NOMO-1 treated with DMSO at 0.1 percent for 48 hours (cell line): ENCODE measurements around the gene CCDC47.
"Not testable (repeated sequence)": the region's sequence is repeated elsewhere in the genome, so short reads cannot be mapped to it uniquely, and the experiment has no call there.

ENCODE experiments used
- DNase-seq: peaks from one replicate; lab custom pipeline; 2025; ENCODE audit not compliant: unreplicated experiment; lab: John Stamatoyannopoulos, UW

Gene CCDC47

DNA sequence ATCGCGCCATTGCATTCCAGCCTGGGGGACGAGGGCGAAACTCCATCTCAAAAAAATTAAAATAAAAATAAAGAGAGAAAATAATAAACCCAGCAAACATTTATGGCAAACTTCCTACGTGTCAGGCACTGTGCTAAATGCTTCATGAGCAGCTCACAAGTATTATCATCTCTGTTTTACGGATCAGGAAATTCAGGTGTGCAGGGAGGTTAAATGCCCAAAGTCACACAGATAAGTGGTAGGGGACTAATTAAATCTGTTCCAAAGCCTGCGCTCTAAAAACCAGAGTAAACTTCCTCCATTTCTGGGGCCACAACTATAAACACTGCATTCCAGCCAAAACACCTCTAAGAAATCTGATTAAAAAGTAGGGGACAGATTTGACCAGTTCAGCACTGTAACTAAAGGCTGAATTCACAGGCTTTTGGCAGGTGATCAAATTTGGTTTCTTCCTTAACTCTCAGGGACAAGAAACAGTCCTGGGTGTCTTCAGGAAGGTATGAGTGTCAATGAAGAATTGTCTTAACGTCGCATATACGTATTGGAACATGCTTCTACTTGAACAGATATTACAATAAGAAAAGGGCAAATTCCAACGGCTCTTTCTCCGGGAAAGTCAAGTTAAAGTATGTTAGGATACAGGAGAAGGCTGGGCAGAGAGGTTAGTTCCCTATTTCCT, 32.8 kb downstream of the CCDC47 start:
- DNase-seq: peak; percentile 25

- no peak for DNase-seq
Observed at GRCh38 chr17:63735691-63736090, 37.7 kb downstream of the CCDC47 start.

- no peak for DNase-seq
Observed at GRCh38 chr17:63722403-63722802, 51.0 kb downstream of the CCDC47 start.

- DNase-seq: not testable (repeated sequence)
Observed at GRCh38 chr17:63720194-63720593, 53.2 kb downstream of the CCDC47 start.

DNA sequence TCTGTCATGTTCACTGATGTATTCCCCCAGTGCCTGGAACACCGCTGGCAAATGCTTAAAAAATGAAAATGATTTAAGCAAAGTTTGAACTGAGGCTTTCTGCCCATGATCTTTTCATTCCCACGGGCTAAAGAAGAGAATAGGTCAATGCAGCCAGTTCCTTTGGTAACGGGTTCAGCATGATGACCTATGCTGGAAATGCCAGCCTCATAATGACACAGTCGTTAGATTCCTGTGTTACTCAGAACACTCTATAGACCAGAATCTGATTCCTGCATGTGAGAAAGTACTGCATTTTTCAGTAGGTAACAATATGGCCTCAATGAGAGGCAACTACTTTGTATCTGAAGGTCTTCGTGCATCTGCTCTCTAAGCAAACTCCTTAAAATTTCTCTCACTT, 54.4 kb downstream of the CCDC47 start:
- DNase-seq: no peak

- DNase-seq: no peak
Observed at GRCh38 chr17:63716426-63716825, 57.0 kb downstream of the CCDC47 start.

- no peak for DNase-seq
Observed at GRCh38 chr17:63714550-63715277, 58.7 kb downstream of the CCDC47 start.

DNA sequence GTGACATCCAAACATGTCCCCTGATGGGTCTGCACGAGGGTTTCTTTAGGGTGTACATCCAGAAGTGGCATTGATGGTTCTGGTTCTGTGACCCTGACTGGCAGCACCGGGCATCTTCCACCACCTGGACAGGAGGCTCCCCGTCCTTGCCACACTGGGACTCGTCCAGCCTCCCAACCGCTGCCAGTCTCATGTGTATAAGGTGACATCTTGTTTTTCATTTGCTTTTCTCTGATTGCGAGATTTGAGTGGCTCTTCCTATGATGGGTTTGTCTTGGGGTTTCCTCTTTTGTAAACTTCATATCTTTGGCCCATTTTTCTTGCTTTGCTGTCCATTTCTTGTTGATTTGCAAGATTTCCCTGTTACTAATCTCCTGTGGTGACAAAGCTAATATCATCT, 64.3 kb downstream of the CCDC47 start:
- DNase-seq: no peak

- no peak for DNase-seq
Observed at GRCh38 chr17:63707151-63707550, 66.2 kb downstream of the CCDC47 start.

DNA sequence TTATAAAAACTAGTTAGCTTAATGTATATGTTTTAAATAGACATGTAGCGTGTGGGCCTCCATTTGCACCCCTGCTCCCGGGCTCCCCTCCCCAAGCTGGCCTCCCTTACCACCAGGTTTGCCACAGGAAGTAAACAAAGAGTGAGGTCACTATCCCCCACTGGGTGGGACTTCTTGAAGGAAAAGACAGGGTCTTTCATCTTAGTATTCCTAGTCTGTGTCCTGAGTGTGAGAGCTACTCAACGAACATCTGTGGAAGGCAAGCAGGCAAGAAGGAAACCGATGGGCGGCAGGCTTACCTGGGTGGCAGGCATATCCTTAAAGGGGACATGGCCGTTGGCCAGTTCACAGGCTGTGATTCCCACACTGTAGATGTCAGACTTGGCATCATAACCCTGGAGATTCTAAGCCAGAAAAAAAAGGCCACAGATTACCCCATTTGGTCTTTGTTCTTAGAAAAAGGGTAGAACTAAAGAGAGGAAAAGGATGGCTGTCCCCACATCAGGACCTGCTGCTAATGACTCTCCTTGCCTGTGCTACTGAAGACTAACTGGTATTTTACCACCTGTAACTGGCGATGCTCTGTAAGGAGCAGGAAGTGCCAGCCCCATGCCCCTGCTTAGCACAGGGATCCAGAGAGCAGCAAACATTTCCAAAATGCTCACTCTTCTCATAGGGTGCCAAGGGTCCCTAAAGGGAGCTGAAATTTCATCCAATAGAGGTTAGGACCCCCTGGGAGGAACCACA, 66.9 kb downstream of the CCDC47 start:
- no peak for DNase-seq

- no peak for DNase-seq
Observed at GRCh38 chr17:63705657-63706056, 67.7 kb downstream of the CCDC47 start.

DNA sequence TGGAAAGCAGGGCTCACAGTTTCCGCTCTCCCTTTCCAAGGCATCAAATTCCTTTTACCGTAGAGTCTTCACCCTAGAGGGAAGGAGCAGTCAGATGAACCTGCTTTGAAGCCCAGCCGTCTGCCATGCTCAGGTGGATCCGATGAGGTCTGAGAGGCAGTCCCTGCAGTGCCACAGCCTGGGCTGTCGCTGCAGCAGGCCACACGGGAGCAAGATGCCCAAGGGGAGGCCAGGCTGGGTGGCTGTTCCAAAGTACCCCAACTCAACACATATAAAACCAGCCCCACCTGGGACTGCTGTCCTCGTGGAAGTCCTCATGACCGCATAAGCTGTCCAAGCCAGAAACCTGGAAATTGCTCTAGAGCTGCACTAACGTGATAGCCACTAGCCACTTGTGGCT, 68.6 kb downstream of the CCDC47 start:
- no peak for DNase-seq

DNA sequence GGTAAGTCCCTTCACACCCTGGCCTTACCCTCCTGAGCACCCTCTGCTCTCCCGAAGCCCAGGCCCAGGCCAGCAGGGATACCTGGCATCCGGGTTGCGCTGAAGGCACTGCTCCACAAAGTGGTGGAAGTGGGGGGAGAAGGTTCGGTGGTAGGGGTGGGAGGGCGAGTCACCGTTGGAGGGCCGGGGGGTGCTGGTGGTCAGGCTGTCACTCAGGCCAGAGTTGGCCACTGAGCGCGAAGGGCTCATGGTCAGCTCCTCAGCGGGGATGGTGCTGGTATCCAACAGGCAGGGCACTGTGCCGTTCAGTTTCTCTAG, 69.2 kb downstream of the CCDC47 start:
- DNase-seq: no peak

- DNase-seq: no peak
Observed at GRCh38 chr17:63703556-63704258, 69.7 kb downstream of the CCDC47 start.

DNA sequence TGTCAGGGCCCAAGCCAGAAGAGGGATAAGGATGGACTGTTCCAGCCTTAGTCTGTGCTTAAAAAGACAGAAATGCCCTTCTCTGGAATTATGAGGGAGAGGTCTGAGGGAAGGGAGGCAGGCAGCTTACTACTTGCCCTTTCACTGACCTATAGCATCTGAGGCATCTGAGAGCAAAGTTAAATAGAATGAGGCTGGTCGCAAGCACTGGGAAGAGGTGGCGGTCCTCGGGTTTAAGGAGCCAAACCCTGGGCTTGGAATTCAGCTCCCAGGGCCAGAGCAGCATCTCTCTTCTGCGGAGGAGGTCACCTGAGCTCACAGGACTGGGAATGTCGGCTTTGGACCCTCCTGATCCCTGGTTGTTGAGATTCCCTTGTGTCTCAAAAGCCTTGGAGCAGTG, 70.4 kb downstream of the CCDC47 start:
- DNase-seq: no peak

GRCh38 chr17:63702721-63703015, 70.7 kb downstream of the CCDC47 start:
- DNase-seq: no peak

DNA sequence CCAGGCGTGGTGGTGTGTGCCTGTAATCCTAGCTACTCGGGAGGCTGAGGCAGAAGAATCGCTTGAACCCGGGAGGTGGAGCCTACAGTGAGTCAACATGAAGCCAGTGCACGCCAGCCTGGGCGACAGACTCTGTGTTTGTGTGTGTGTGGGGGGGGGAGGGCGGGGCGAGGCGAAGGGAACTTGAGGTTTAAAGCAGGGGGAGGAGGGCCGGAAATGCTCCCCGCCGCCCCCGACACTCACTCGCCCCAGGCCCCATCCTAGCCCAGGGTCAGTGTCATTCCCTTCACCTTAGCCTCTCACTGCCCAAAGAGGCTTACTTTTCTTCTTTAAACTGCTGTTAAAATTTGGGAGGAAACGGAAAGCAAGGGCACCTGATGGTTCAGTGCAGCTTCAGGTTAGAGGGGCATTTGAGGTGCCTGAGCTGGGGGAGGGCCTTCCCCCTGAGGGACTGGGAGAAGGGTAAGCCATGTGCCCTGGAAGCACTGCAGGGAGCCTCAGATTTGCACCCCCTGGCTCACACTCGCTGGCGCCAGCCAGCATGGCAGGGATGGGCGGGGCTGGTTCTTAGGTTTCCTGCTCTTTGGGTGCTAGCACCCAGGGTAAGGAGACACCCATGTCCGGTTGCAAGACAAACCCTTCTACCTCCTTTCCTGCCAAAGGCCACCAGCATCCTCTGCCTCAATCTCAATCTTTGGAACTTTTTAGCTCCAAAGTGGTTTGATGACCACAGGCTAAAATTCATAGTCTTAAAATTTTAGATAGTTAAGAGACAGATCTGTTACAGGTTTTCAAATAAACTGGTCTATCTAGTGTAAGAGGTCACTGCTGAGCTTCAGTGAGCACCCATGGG, 71.3 kb downstream of the CCDC47 start:
- DNase-seq: no peak

GRCh38 chr17:63701456-63701820, 72.0 kb downstream of the CCDC47 start:
- no peak for DNase-seq

DNA sequence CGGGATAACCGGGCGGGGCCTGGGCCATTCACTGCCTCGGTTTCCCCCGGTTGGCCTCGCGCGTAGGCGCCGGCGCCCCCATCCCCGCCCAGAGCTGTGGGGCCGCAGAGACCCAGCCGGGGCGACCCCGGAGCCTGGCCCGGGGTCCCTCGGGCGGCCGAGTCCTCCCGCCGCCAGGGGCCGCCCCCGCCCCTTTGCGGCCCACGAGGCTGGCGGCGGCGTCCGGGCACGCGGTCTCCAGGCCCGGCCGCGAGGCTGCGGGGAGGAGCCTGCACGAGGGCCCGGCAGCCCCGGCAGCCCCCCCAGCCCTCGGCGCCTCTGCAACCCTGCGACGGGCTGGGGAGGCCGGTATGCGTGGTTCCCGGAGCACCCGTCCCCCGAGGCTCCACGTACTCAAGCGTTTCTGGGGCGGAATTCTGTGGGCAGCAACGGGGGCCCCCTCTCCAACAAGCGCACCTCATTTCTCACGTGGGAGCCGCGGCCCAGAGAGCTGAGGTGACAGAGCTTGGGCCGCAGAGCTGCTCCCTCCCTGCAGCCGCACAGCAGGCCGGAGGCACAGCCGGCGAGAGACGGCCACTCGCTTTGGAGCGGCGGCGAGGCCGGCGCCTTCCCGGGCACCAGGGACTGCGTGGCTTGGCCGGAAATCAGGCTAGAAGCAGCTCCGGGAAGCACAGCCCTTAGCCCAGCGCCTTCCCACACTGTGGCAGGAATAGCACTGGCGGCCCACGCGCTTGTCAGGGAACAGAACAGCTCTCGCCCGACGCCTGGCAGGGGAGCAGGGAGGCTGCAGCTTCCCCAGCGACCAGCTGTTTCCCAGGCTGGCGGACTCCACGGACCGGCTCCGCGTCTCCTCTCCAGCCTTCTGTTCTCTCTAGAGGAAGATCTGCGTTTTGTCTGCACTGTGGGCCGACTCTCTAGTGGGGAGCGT, 72.6 kb downstream of the CCDC47 start:
- DNase-seq: no peak
